Adrenal gland (tissue), 5 donors: ENCODE measurements around the gene GAN.

Experiments used
- POLR2A ChIP-seq, 2 donors: fragments of 450-650 bp; IDR thresholded peaks; one replicate each; pipeline ENCODE4 v1.6.1; 2017; ENCODE audit warnings: antibody characterized with exemption in 2 of 2, mild to moderate bottlenecking in 2 of 2, moderate library complexity in 1 of 2
- TF ChIP-seq, protein P1 (sequence below), 6 experiments: fragments of 450-650 bp in 4 of 6; fragments of 200-600 bp in 2 of 6; sonication (generic) in 1 of 6; IDR thresholded peaks; 1 replicate in 5 of 6; 2 replicates in 1 of 6; pipeline versions ENCODE4 v1.5.1 to v1.8.0; 2016 to 2021; ENCODE audit warnings: antibody characterized with exemption in 6 of 6, mild to moderate bottlenecking in 2 of 6, moderate library complexity in 1 of 6
- donor health status: DM: no; HTN: no; CAD: no.

DNA sequence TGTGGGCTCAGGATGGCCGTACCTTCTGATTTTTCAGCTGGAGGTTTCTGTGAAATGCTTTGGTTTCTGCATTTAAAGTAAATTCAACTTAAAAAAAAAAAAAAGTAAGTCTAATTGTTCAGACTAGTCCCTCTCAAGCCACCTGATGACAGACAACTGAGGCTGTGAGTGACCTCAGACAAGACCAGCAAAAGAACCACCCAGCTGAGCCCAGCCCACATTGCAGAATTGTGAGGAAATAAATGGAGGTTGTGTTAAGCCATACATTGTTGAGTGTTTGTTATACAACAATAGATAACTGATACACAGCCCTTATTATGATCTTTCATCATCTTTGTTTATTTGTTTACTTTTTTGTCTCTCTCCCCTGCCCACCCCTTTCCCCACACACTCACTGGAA, 85.1 kb downstream of the GAN start:
- TF ChIP-seq, protein P1, sequence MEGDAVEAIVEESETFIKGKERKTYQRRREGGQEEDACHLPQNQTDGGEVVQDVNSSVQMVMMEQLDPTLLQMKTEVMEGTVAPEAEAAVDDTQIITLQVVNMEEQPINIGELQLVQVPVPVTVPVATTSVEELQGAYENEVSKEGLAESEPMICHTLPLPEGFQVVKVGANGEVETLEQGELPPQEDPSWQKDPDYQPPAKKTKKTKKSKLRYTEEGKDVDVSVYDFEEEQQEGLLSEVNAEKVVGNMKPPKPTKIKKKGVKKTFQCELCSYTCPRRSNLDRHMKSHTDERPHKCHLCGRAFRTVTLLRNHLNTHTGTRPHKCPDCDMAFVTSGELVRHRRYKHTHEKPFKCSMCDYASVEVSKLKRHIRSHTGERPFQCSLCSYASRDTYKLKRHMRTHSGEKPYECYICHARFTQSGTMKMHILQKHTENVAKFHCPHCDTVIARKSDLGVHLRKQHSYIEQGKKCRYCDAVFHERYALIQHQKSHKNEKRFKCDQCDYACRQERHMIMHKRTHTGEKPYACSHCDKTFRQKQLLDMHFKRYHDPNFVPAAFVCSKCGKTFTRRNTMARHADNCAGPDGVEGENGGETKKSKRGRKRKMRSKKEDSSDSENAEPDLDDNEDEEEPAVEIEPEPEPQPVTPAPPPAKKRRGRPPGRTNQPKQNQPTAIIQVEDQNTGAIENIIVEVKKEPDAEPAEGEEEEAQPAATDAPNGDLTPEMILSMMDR (IDR thresholded peaks at IDR 0.05), result no peak
- TF ChIP-seq POLR2A (IDR thresholded peaks at IDR 0.05), result no peak
